LNCAP (cell line): Measurements from ENCODE around the gene PDCL3.

ENCODE experiments used
- CTCF ChIP-seq: fragments of 450-650 bp; IDR thresholded peaks from 2 replicates; pipeline ENCODE4 v1.5.1; 2017; ENCODE audit warnings: mild to moderate bottlenecking

Gene PDCL3

GRCh38 chr2:100603414-100603813, 40.6 kb downstream of the PDCL3 start:
- TF ChIP-seq CTCF = no peak

GRCh38 chr2:100603948-100604633, 41.3 kb downstream of the PDCL3 start:
- TF ChIP-seq CTCF = no peak

GRCh38 chr2:100606332-100606725, 43.5 kb downstream of the PDCL3 start:
- TF ChIP-seq CTCF = no peak

GRCh38 chr2:100606726-100607343, 44.0 kb downstream of the PDCL3 start:
- peak; percentile 81 for TF ChIP-seq CTCF

GRCh38 chr2:100610381-100610831, 47.6 kb downstream of the PDCL3 start:
- peak; percentile 71 for TF ChIP-seq CTCF

- no peak for TF ChIP-seq CTCF
Observed at GRCh38 chr2:100611079-100612029, 48.6 kb downstream of the PDCL3 start.

GRCh38 chr2:100612388-100613000, 49.7 kb downstream of the PDCL3 start:
- no peak for TF ChIP-seq CTCF
